ENCODE results near the gene ICE2.

ICE2 gene

GRCh38 chr15:60480149-60480548, 1.2 kb upstream of the ICE2 start:
- Histone ChIP-seq H3K4me1 (ENCODE audit: control insufficient read depth in 1 of 2, insufficient read depth in 1 of 2, low read depth in 1 of 2, low read length in 1 of 2) (peaks cover 13 to 16% of the 10 kb centered on the region in 2 experiments), H3K27ac (no peak overlapping the region)

DNA sequence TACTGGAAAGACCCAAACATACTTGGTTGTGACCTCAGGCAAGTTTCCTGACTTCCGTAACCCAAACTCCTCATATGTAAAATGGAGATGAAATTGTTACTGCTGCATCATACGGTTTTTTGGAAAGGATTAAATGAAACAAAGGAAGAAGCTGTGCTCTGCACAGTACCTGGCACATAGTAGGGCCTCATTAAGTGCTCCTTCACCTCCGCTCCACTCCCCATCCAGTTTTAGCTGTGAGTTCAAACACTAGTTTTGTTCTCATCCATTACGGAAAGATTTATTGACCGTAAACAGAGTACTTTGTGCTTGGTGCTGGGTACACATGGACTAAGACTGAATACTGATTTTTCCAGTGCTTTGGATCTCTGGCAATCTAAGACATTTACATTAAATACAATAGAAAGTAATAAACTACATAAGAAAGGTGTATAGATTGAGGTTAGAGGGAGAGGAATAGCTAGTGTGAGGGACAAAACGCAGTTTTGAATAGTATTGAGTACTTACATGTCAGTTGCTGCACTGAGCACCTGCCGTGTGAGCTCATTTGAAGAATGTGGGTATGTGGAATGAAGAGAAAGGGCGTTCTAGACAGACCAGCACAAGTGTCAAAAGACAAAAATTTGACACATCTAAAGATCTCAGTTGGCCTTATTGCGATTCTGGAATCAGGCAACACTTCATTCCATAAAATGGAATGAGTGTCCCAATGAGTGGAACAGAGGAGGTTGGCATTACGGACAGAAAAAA, 594 bp upstream of the ICE2 start:
- peak overlapping the region; percentile 78 to 92 for H3K4me3 ChIP-seq (ENCODE audit: low read depth in 1 of 2, low read length in 1 of 2)
- TF ChIP-seq, protein P1, sequence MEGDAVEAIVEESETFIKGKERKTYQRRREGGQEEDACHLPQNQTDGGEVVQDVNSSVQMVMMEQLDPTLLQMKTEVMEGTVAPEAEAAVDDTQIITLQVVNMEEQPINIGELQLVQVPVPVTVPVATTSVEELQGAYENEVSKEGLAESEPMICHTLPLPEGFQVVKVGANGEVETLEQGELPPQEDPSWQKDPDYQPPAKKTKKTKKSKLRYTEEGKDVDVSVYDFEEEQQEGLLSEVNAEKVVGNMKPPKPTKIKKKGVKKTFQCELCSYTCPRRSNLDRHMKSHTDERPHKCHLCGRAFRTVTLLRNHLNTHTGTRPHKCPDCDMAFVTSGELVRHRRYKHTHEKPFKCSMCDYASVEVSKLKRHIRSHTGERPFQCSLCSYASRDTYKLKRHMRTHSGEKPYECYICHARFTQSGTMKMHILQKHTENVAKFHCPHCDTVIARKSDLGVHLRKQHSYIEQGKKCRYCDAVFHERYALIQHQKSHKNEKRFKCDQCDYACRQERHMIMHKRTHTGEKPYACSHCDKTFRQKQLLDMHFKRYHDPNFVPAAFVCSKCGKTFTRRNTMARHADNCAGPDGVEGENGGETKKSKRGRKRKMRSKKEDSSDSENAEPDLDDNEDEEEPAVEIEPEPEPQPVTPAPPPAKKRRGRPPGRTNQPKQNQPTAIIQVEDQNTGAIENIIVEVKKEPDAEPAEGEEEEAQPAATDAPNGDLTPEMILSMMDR (IDR thresholded peaks at IDR 0.05), result no peak

More at GRCh38 chr15:60480149-60480548, 1.2 kb upstream of the ICE2 start:
- no peaks in the 10 kb centered on the region for H3K27me3 ChIP-seq
- TF ChIP-seq, protein P1 (IDR thresholded peaks at IDR 0.05), result no peak
- H3K9me3 ChIP-seq, result no peaks in the 10 kb centered on the region
- H3K36me3 ChIP-seq, result no peaks in the 10 kb centered on the region
- H3K4me3 ChIP-seq (ENCODE audit: low read depth in 1 of 2, low read length in 1 of 2), result no peak overlapping the region

DNA sequence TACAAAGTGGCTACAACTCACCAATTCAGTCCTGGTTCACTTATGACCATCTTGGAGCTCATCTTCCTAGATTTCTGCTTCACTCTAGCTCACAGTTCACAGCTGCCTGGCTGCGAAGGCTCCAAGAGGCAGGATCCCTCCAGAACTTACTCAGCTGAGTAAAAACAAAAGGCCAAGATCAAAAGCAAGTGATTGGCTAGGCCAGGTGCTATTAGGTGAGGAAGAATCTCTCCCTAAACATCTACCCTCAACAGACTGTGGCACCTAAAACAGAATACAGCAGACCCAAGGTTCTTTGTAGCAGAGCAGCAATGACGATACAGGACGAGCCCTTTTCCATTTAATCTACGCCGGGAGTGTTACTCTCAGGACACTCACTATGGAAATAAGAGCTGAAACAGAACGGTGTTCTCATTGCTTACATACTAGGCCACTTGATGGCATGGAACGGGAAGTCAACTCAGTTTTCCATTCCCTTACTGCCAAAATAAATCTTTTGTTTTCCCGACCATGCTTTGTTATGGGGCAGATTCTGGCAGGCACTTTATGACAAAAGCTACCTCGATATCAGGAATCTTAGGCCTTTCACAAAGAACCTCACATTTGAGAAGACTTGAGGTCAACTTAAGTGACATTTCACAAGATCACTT, 901 bp downstream of the ICE2 start:
- Histone ChIP-seq H3K4me3 (ENCODE audit: low read depth in 1 of 2, low read length in 1 of 2) (peak overlapping the region; percentile 78 to 92), H3K4me1 (ENCODE audit: control insufficient read depth in 1 of 2, insufficient read depth in 1 of 2, low read depth in 1 of 2, low read length in 1 of 2) (peaks cover 13 to 16% of the 10 kb centered on the region in 2 experiments), H3K9me3 (no peaks in the 10 kb centered on the region), H3K27me3 (no peaks in the 10 kb centered on the region), H3K36me3 (peaks cover 10% of the 10 kb centered on the region), H3K27ac (peak overlapping the region; percentile 68)
- TF ChIP-seq, protein P1 (IDR thresholded peaks at IDR 0.05), result no peak

More for the DNA sequence above, 594 bp upstream of the ICE2 start:
- no peaks in the 10 kb centered on the region for H3K27me3 ChIP-seq
- peaks cover 13 to 16% of the 10 kb centered on the region in 2 experiments for H3K4me1 ChIP-seq (ENCODE audit: control insufficient read depth in 1 of 2, insufficient read depth in 1 of 2, low read depth in 1 of 2, low read length in 1 of 2)
- H3K9me3 ChIP-seq, result no peaks in the 10 kb centered on the region
- H3K27ac ChIP-seq, result peak overlapping the region; percentile 68
- peaks cover 2% of the 10 kb centered on the region for H3K36me3 ChIP-seq

- Histone ChIP-seq H3K27ac (no peak overlapping the region), H3K9me3 (no peaks in the 10 kb centered on the region), H3K27me3 (no peaks in the 10 kb centered on the region), H3K4me1 (ENCODE audit: control insufficient read depth in 1 of 2, insufficient read depth in 1 of 2, low read depth in 1 of 2, low read length in 1 of 2) (peaks cover 13 to 16% of the 10 kb centered on the region in 2 experiments), H3K36me3 (peaks cover 12% of the 10 kb centered on the region), H3K4me3 (ENCODE audit: low read depth in 1 of 2, low read length in 1 of 2) (no peak overlapping the region)
- TF ChIP-seq, protein P1 (IDR thresholded peaks at IDR 0.05), result no peak
Measured at GRCh38 chr15:60477164-60477563, 1.8 kb downstream of the ICE2 start.

GRCh38 chr15:60476713-60477112, 2.2 kb downstream of the ICE2 start:
- H3K4me1 ChIP-seq (ENCODE audit: control insufficient read depth in 1 of 2, insufficient read depth in 1 of 2, low read depth in 1 of 2, low read length in 1 of 2), result peaks cover 13 to 16% of the 10 kb centered on the region in 2 experiments
- H3K4me3 ChIP-seq (ENCODE audit: low read depth in 1 of 2, low read length in 1 of 2), result no peak overlapping the region
- TF ChIP-seq, protein P1 (IDR thresholded peaks at IDR 0.05), result no peak
- H3K27me3 ChIP-seq, result no peaks in the 10 kb centered on the region
- no peak overlapping the region for H3K27ac ChIP-seq
- H3K36me3 ChIP-seq, result peaks cover 12% of the 10 kb centered on the region
- no peaks in the 10 kb centered on the region for H3K9me3 ChIP-seq
